ENCODE measurements around the gene UBE2L6.

- TF ChIP-seq CTCF (conservative IDR thresholded peaks at IDR 0.05; ENCODE audit: low read depth, low read length) (no peak), EZH2 (IDR thresholded peaks at IDR 0.05; ENCODE audit: borderline replicate concordance, low read depth, low read length, poor library complexity, severe bottlenecking) (no peak)
Observed at GRCh38 chr11:57571606-57572005, 4.1 kb upstream of the UBE2L6 start.
